AG09309 (cell line): ENCODE results near the gene TEX2.

Experiments used
- DNase-seq: peaks from one replicate; pipeline ENCODE4 v3.0.0-alpha.2; 2010; ENCODE audit warnings: low read depth
- H3K4me3 ChIP-seq: 2 replicates; pipeline ENCODE4 v1.5.1; 2011; ENCODE audit warnings: mild to moderate bottlenecking, low read depth, low read length, moderate library complexity; ENCODE audit not compliant: control insufficient read depth
- TF ChIP-seq, protein P1 (sequence below): IDR thresholded peaks from 2 replicates; pipeline ENCODE4 v1.5.1; 2011; ENCODE audit warnings: mild to moderate bottlenecking, low read depth, low read length, inconsistent platforms; ENCODE audit not compliant: insufficient read depth, control insufficient read depth; ENCODE audit errors: missing control alignments

TEX2 gene

DNA sequence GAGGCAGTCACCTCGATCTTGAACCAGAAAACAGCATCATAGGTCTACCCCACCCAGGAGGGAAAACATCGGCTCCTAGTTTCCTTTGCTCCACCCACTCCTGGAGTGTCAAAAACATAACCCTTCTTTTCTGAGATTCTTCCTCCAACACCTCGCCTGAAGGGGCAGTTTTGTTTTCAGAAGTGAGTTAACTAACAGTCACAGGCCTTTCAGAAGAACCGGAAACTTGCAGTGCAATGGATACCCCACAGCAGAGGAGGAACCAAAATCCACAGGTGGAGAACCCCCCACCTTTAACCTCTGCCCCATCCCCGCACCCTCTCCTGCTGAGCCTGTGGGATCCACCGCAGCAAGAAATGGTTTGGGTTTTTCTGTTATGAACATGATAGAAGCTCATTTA is 7.8 kb upstream of the TEX2 start:
- TF ChIP-seq, protein P1, sequence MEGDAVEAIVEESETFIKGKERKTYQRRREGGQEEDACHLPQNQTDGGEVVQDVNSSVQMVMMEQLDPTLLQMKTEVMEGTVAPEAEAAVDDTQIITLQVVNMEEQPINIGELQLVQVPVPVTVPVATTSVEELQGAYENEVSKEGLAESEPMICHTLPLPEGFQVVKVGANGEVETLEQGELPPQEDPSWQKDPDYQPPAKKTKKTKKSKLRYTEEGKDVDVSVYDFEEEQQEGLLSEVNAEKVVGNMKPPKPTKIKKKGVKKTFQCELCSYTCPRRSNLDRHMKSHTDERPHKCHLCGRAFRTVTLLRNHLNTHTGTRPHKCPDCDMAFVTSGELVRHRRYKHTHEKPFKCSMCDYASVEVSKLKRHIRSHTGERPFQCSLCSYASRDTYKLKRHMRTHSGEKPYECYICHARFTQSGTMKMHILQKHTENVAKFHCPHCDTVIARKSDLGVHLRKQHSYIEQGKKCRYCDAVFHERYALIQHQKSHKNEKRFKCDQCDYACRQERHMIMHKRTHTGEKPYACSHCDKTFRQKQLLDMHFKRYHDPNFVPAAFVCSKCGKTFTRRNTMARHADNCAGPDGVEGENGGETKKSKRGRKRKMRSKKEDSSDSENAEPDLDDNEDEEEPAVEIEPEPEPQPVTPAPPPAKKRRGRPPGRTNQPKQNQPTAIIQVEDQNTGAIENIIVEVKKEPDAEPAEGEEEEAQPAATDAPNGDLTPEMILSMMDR, result no peak
- DNase-seq, result no peak
- H3K4me3 ChIP-seq, result no peak overlapping the region

DNA sequence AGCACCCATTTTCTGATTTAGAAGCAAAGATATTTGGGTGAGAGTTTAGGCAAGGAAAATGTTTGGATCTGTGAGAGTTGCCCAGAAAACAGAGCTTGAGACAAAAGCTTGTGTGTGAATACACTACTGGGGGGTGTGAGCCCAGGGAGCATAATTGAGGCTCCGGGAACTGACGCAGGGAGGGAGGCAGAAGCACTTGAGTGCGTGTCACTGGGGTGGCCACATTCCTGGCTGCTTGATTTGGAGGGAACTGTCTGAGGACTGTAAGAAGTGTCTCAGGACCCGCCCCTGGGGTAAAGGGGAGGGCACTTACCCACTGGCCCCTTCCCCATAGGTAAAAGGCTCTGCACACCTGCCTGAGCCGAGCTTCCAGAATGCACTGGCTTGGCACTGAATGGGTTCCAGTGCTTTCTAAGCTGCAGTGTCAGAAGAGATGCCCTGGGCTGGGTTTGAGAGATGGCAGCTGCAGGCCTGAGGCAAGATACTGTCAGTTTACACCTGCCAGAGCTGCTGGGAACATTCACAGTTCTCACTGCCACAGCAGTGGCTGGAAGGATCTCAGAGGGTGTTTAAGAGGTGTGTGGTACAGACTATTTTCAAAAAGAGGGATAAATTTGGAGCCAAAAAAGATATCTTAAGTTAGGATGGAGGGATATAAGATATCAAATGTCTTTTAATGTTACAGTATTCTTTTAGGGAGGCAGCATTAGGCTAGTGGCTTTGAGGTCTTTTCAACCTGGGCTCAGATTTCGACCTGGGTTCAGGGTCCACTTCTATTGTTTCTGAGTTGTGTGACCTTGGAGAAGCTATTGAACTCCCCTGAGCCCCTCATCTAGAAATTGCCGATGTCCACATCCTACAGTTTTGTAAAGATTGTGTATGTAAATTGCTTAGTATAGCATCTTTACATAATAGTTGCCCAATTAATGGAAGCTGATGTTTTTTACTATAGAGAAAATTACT is 6.9 kb upstream of the TEX2 start:
- DNase-seq, result no peak
- TF ChIP-seq, protein P1, result no peak
- H3K4me3 ChIP-seq, result no peak overlapping the region

DNA sequence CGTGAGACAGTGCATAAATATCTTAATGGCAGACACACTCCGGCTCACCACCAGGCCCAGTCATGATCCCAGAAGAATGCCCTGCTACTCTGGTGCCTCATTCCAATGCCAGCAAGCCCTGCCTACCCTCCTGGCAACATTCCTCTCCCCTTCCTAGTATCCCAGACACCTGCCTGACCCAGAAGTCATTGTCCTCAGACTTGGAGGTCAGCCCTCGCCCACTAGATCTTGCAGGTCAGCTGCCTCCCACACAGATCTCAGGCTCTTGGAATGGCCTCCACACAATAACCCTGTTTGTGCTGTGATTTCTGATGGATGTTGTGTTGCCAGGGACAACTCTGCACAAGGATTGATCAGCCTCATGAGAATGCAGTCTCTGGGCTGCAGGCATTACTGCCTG is 1.8 kb upstream of the TEX2 start:
- H3K4me3 ChIP-seq, result no peak overlapping the region
- no peak for DNase-seq
- TF ChIP-seq, protein P1, result no peak

DNA sequence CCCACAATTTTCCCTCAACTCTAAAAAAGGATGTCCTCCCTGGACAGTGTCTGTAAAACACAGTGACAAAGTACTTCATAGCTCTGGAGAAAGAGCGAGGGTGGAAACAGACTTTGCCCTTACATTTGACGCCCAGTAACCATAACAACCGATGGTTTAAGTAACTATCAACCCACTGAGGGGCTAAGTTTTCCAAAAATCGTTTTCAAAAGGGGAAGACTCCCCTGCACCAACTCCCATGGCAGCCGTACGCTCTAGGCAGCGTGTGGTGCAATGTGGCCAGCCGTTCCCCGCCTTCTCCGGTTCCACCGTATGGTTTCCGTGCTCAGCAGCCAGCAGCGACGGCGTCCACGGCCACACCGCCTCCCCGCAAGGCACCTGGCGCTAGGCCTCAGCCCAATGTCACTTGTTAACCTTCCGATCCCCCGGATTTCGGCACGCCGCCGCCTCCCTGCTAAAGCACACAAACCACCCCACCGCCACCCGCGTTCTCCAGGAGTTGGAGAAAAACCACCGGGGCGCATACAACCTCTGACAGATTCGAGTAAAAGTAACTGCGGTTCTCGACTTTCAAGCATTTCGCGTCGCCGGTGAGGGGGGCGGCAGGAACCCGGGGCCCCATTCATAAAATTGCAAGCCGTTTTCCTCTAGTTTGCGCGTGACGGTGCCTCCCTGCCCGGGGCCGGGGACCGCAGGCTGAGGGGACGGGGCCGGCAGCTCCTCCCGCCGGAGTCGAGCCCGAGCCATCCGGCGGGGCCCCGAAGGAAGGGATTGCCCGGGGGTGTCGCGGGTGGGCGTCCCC is 661 bp downstream of the TEX2 start:
- peak overlapping the region; percentile 79 for H3K4me3 ChIP-seq
- TF ChIP-seq, protein P1, result no peak
- no peak for DNase-seq

DNA sequence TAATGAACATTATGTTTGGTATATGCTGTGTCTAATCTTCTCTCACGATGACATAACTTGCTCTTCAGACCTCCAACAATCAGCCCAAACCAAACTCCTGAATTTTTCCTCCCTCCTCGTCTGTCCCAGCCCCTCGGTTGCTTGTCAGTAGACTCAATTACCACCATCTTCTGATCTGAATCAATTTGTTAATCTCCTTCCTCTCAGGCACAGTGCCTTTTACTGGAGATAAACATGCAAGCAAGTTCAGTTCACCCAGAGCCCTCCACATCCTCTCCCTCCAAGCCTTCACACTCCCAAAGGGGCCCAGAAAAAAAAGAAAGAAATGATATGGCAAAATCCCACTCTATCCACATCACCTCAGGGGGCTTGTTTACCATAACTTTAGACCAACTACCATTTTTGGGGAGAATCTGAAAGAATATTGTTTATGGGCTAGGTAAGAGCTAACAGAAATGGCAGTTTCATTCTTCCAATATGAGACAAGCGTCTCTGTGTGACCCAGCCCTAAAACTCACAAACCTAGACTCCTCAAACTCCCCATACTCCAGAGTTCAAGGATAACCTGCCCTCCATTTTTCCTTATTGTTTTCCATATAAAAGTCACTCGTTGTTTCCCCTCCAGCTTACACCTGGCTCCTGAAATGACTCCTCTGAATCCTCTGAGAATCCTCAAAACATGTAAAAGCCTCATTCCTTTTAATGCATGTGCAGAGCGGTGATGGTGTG is 1.5 kb downstream of the TEX2 start:
- TF ChIP-seq, protein P1, result no peak
- peak overlapping the region; percentile 79 for H3K4me3 ChIP-seq
- no peak for DNase-seq

DNA sequence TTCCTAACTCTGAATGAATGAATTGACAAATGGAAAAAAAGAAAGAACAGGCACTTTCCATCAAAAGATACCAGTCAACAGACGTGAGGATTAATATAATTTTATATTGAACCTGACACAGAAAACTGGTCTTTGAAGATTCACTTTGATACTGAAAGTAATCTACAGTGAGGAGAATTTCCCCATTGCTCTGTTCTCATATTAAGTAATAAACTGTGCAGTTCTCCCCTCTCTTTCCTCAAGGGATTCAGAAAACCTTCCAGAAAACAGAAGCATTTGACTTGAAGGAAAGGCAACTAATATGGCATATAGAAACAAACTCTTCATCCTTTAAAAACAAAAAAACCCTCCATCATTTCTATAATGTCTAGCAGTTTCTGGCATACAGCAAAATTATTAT is 2.2 kb downstream of the TEX2 start:
- no peak for DNase-seq
- no peak overlapping the region for H3K4me3 ChIP-seq
- TF ChIP-seq, protein P1, result no peak
